ENCODE measurements around the gene LRP2. TPM values are rescaled to one million over a fixed set of nuclear protein-coding genes. Genes with fewer than 3 reads are reported as not detected.
"Not testable (repeated sequence)": the region's sequence is repeated elsewhere in the genome, so short reads cannot be mapped to it uniquely, and the experiment has no call there.

The LRP2 gene
- total RNA-seq, 4 donors from 2014 or later: 0.05 to 0.23 TPM; not detected in 2

- no peak for DNase-seq (ENCODE audit: low spot score in 2 of 2)
- H3K4me3 ChIP-seq (ENCODE audit: low read depth, poor library complexity, severe bottlenecking): no peak overlapping the region
- WGBS, 2 donors: 76 to 84% methylated on average over 7 of the region's 7 CpGs
- intact Hi-C loops (cut with DNase I; ENCODE audit: low total_unique reads): no loop called here
- no peak for TF ChIP-seq CTCF (IDR thresholded peaks at IDR 0.05)
- no peak for TF ChIP-seq POLR2A (IDR thresholded peaks at IDR 0.05)
These were observed 223.2 kb downstream of the LRP2 start for GRCh38 chr2:169139145-169139544.

GRCh38 chr2:169137924-169138323 is 224.4 kb downstream of the LRP2 start:
- TF ChIP-seq CTCF (IDR thresholded peaks at IDR 0.05) (no peak), POLR2A (IDR thresholded peaks at IDR 0.05) (no peak)
- 53 to 55% methylated on average over 2 of the region's 2 CpGs for WGBS, 2 donors
- DNase-seq (ENCODE audit: low spot score in 2 of 2): no peak
- intact Hi-C loops (cut with DNase I; ENCODE audit: low total_unique reads): no loop called here
- no peak overlapping the region for H3K4me3 ChIP-seq (ENCODE audit: low read depth, poor library complexity, severe bottlenecking)

GRCh38 chr2:169136885-169137534 is 225.3 kb downstream of the LRP2 start:
- intact Hi-C loops (cut with DNase I; ENCODE audit: low total_unique reads): no loop called here
- WGBS, 2 donors: 64 to 86% methylated on average over 3 of the region's 3 CpGs
- H3K4me3 ChIP-seq (ENCODE audit: low read depth, poor library complexity, severe bottlenecking): no peak overlapping the region
- DNase-seq (ENCODE audit: low spot score in 2 of 2): no peak
- TF ChIP-seq CTCF (IDR thresholded peaks at IDR 0.05) (no peak), POLR2A (IDR thresholded peaks at IDR 0.05) (no peak)

GRCh38 chr2:169136428-169136827 is 225.9 kb downstream of the LRP2 start:
- H3K4me3 ChIP-seq (ENCODE audit: low read depth, poor library complexity, severe bottlenecking); intact Hi-C loops (cut with DNase I; ENCODE audit: low total_unique reads); DNase-seq (ENCODE audit: low spot score in 2 of 2): not testable (repeated sequence)
- WGBS, 2 donors: 69 to 88% methylated on average over 5 of the region's 5 CpGs

- DNase-seq (ENCODE audit: low spot score in 2 of 2); H3K4me3 ChIP-seq (ENCODE audit: low read depth, poor library complexity, severe bottlenecking): not testable (repeated sequence)
- WGBS, 2 donors: 81 to 87% methylated on average over 6 of the region's 6 CpGs
- intact Hi-C loops (cut with DNase I; ENCODE audit: low total_unique reads): loop anchor here (5.0 kb wide), 1 partner anchor 172 kb away; no protein-coding TSS in a partner anchor
These were observed 228.1 kb downstream of the LRP2 start for GRCh38 chr2:169134272-169134671.

GRCh38 chr2:169131587-169132512 is 230.5 kb downstream of the LRP2 start:
- DNase-seq (ENCODE audit: low spot score in 2 of 2): no peak
- H3K4me3 ChIP-seq (ENCODE audit: low read depth, poor library complexity, severe bottlenecking): no peak overlapping the region
- intact Hi-C loops (cut with DNase I; ENCODE audit: low total_unique reads): loop anchor here (5.0 kb wide), 1 partner anchor 170 kb away; no protein-coding TSS in a partner anchor
- WGBS, 2 donors: 30 to 32% methylated on average over 9 of the region's 9 CpGs
- no peak for TF ChIP-seq POLR2A (IDR thresholded peaks at IDR 0.05)
- TF ChIP-seq CTCF (IDR thresholded peaks at IDR 0.05): no peak

Data from lower leg skin (tissue), 4 donors.